ELF-1 (cell line): ENCODE results near the gene MAD1L1.
"Not testable (repeated sequence)": the region's sequence is repeated elsewhere in the genome, so short reads cannot be mapped to it uniquely, and the experiment has no call there.

Experiments
- DNase-seq: peaks from one replicate; pipeline ENCODE4 v3.0.0-alpha.2; 2016; ENCODE audit warnings: low read depth, low spot score

The MAD1L1 gene

DNA sequence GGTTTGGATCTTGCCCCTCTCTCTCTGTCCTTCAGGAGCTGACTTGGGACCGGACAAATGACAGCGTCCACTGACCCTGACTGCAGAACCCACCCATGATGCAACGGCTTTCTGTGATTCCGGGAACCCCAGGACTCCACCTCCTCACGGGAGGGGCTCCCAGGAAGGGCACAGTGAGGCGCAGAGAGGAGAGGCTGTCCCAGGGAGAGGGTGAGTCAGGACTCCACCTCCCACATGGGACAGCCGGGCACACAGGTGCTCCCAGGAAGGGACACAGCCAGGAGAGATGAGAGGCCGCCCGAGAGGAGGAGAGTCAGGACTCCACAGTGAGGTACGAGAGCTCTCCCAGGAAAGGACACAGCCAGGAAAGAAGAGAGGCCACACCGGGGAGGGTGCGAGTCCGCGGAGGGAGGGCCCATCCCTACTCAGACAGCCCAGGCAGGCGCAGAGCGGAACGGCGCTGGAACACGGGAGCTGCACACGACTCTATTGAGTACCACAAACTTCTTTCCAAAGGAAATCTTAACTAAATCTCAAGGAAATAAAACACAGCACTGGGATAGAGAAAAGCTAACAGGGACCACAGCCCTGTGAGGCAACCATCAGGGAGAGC lies 162.5 kb downstream of the MAD1L1 start:
- DNase-seq, result no peak

DNA sequence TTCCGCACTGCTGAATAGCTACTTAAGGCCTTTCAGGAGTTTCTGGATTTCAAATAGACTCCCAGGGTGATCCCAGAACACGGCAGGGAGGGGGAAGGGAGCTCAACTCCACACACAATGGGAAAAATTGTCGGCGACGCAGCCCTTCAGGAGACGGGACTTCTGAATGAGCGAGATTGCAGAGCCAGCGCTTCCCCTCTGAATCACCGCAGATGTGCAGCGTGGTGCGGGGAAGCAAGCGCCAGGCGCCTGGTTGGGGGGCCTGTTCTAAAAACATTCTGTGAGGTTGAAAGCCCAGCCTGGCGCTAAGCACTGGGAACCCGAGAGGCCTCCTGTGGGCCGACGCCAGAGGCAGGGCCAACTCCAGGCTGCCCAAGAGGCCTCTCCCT lies 163.3 kb downstream of the MAD1L1 start:
- DNase-seq, result peak; percentile 62

- DNase-seq, result no peak
These were observed 163.9 kb downstream of the MAD1L1 start for GRCh38 chr7:2068693-2069471.

DNA sequence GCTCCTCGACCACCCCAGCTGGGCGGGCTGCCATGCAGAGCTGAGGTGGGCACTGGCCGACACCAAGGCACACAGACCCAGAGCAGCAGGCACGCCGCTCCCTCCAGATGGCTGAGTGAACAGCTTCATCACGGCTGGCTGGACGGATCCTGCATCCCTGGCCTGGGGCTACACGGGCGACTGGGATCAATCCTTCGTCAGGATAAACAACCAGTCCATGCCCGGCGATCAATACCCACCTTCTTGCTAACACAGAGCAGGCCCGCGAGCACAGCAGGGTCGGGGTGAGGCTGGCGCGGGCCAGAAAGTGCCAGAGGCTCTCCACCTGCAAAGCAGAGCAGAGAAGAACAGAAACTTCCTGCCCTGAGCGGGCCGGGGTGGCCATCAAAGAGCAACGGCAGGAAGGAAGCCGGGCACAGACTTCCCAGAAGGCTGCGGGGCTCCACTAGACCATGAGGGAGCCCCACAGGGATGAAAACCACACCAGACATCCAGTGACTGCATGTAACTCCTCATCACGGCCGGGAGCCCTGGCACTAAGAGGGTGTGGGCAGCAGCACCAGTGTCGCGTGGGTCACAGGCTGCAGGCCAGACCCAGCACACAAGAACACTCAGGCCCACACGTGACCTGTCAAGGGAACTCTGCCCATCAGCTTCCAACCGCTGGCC lies 166.4 kb downstream of the MAD1L1 start:
- DNase-seq, result no peak

DNA sequence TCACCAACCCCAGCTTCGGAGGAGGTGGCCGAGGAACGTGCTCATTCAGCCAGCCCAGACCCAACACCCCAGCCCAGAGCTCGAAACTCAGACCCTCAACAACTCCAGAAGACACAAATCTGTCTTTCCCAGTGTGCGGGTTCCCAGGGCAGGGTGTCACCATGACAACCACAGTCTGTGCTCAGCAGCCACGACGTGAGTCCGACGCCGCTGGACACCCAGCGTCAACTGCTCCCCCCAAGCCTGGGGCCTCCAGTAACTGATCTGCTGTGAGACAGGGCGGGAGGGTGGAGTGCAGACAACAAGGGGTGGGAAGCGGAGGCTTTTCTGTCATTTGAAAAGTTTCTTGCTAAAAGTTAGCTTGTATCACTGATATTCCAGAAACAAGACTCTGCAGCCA lies 167.2 kb downstream of the MAD1L1 start:
- DNase-seq, result no peak

DNA sequence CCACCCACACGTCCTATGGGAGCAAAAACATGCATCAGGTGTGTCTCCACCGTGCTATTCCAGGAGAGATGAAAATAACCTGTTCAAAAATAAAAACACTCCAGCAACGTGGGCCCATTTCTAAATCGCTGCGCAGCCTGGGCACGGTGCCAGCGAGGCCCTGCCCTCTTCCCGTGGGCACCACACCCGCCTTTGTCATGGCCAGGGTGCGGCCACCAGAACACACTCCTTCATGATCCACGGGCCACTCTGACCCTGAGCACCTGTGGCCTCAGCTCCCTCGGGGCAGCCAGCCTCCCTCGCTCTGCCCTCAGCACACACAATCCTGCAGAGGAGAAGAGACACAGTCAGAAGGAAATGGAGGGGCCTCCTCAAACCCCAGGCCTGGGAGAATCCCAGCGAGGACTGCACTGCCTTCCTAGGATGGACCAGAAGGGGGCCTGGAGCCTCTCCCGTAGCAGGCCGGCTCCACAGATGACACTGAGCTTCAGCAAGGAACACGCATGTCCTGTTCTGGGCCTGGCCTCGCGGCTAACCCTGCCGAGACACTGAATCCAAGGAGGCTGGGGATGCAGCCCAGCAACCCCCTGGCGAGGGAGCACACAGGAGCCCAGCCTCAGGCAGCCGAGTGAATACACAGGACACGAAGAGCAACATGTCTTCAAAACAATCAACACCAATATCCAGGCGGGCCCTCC lies 169.0 kb downstream of the MAD1L1 start:
- DNase-seq, result no peak

DNA sequence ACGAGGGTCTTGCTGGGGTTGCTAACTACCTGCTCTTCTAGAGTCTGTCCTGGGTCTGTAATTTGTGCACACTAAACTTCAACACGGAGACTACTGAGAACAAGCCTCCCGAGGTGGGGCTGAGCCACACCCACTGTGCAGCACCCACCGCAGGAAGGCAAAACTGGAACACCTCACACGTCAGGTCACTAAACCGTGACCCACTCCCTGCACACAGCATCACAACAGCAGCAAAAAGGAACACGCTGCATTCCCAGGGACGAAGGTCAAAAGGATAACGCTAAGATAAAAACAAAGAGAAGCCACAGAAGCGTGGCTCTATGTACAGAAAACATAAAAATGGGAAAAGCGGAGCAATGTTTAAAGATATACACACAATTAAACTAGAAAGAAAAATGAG lies 170.1 kb downstream of the MAD1L1 start:
- DNase-seq, result no peak

- no peak for DNase-seq
These were observed 172.0 kb downstream of the MAD1L1 start for GRCh38 chr7:2060701-2061100.

GRCh38 chr7:2059964-2060700 lies 172.6 kb downstream of the MAD1L1 start:
- no peak for DNase-seq

DNA sequence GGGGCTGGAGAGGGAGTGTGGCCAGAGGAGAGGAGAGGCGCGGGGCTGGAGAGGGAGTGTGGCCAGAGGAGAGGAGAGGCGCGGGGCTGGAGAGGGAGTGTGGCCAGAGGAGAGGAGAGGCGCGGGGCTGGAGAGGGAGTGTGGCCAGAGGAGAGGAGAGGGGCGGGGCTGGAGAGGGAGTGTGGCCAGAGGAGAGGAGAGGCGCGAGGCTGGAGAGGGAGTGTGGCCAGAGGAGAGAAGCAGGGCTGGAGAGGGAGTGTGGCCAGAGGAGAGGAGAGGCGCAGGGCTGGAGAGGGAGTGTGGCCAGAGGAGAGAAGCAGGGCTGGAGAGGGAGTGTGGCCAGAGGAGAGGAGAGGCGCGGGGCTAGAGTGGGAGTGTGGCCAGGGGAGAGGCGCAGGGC lies 174.5 kb downstream of the MAD1L1 start:
- not testable (repeated sequence) for DNase-seq

DNA sequence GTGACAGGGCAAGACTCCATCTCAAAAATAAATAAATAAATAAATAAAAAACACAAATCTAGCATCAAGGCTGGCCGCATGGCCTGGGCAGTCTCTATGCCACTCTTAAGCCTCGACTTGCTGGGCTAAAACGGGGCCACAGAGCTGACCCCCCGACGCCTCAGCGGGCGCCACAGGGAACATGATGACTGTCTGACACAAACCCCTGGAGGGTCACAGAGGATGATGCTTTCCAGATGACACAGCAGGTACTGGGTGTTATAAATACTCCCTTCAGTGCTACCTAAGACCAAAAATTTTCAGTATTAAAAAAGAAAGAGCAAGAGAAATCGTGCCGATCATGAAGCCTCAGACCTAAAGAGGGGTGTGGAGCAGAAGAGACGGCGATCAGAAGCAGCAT lies 176.8 kb downstream of the MAD1L1 start:
- no peak for DNase-seq

- no peak for DNase-seq
These were observed 177.8 kb downstream of the MAD1L1 start for GRCh38 chr7:2054927-2055326.

DNA sequence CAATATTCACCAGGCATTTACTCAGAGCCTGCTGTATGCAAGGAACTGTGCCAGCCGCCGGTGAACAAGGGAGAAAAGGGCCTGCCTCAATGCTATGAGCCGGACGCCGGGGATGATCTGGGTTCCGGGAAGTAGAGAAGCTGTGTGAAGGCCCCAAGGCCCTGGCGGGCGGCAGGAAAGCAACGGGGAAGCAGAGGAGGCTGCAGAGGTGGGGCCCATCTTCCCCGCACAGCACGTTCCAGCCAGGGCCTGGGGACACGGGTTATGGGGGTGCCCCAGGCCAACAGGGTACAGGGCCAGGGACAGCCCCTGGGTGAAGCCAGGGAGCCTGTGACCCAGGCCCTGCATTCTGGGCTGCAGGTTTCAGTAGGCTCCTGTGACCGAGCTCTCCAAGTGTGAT lies 179.3 kb downstream of the MAD1L1 start:
- DNase-seq, result no peak

DNA sequence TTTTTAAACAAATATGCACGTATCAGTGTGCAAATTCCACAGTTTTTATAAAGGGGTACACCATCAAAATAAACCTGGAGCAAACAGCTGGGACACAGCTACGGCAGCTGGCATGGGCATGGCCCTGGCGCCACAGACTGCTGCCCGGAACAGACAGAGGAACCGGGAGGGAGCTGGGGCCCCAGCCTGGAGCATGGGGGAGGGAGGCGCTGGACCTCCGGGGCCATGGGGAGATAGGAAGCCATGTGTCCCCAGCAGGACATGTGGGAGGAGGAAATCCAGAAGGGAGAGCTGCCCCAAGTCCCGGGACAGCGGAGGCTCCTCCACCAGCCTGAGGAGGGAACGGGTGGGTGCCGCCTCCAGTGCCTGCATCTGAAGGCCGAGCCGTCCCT lies 180.1 kb downstream of the MAD1L1 start:
- no peak for DNase-seq

GRCh38 chr7:2051707-2052656 lies 180.8 kb downstream of the MAD1L1 start:
- no peak for DNase-seq

DNA sequence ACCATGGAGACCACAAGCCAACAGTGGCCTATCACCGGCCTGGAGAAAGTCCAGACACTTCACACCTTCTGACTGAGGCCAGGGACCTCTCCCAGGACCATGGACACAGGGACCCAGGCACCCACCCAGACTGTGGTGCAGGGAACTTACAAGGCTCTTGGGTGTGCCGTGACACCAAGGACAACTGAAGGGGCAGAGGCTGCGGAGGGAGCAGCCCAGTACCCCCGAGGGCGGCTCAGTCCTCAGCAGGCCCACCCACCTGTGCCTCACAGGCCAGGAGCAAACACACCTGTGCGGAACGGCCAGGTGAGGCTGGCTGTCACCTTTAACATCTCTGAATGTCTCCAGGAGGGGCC lies 182.3 kb downstream of the MAD1L1 start:
- no peak for DNase-seq

- no peak for DNase-seq
These were observed 182.8 kb downstream of the MAD1L1 start for GRCh38 chr7:2049782-2050510.

DNA sequence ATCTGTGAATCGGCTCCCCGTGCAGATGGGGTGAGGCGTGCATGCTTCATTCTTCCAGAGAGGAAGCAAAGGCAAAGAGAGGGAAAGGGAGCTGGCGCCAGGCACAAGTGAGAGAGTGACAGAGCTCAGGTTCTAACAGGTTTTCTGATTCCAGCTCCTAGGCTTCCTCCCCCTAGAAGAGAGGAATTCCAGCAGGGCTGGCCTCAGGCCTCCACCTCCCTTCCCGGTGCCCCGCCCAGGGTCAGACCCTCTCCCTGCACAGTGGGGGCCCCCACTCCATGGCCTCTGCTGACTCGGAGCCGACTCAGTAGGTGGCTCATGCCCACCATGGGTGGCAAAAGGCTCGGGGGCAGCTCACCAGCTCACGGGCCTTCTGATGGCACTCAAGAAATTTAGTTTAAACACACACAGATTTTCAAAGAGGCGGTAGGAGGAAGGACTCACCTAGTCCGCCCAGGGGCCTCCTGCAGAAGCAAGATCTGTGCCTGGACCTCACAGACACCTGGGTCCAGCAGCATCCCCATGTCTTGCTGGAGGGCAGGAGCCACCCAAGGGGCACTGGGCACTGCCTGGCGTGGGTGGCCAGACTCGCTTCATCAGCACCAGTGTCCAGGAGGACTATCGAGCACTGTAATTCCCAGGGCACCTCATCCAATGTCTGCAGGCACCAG lies 183.5 kb downstream of the MAD1L1 start:
- peak; percentile 53 for DNase-seq

- DNase-seq, result no peak
These were observed 184.2 kb downstream of the MAD1L1 start for GRCh38 chr7:2048531-2048930.
